ENCODE measurements around the gene C2CD4C. TPM values are rescaled to one million over a fixed set of nuclear protein-coding genes. Genes with fewer than 3 reads are reported as not detected.

The C2CD4C gene
- total RNA-seq, 4 donors from 2014 or later, result 0.21 to 2.7 (median 1.5) TPM

GRCh38 chr19:379796-380195, 29.2 kb downstream of the C2CD4C start:
- Histone ChIP-seq H3K4me3 (no peak overlapping the region), H3K9me3 (no peaks in the 10 kb centered on the region), H3K36me3 (no peaks in the 10 kb centered on the region), H3K27ac (no peak overlapping the region), H3K4me1 (no peaks in the 10 kb centered on the region), H3K27me3 (peaks cover 0 to 33% of the 10 kb centered on the region in 2 donors)
- no peak for TF ChIP-seq CTCF (IDR thresholded peaks at IDR 0.05)
- no peak for TF ChIP-seq EP300 (IDR thresholded peaks at IDR 0.05)
- no peak for TF ChIP-seq POLR2A (IDR thresholded peaks at IDR 0.05)
- WGBS, 2 donors, result 92% methylated on average over 16 of the region's 16 CpGs
- DNase-seq (ENCODE audit: low spot score in 2 of 2), result no peak

DNA sequence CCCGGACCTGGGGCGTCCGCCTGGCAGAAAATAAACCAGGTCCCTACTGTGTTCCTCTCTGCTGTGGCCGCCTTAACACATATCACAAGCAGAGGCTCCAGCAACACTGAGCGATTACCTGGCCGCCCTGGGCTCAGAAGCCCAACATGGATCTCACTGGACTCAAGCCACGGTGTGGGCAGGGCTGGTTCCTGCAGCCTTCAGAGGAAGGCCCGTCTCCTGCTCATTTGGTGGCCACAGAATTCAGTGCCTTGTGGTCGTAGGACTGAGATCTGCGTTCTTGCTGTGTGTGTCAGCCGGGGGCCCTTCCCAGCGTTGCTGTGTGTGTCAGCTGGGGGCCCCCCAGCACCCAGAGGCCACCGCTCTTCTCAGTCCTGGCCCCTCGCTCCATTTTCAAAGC, 30.2 kb downstream of the C2CD4C start:
- H3K4me1 ChIP-seq, result no peaks in the 10 kb centered on the region
- H3K27me3 ChIP-seq, result peaks cover 0 to 34% of the 10 kb centered on the region in 2 donors
- no peaks in the 10 kb centered on the region for H3K9me3 ChIP-seq
- TF ChIP-seq CTCF (IDR thresholded peaks at IDR 0.05) (no peak), EP300 (IDR thresholded peaks at IDR 0.05) (no peak), POLR2A (IDR thresholded peaks at IDR 0.05) (no peak)
- no peak overlapping the region for H3K4me3 ChIP-seq
- no peaks in the 10 kb centered on the region for H3K36me3 ChIP-seq
- 80 to 84% methylated on average over 13 to 14 of the region's 14 CpGs for WGBS, 2 donors
- no peak overlapping the region for H3K27ac ChIP-seq
- DNase-seq (ENCODE audit: low spot score in 2 of 2), result no peak

GRCh38 chr19:377801-378581, 31.0 kb downstream of the C2CD4C start:
- Histone ChIP-seq H3K27ac (no peak overlapping the region), H3K27me3 (peaks cover 0 to 34% of the 10 kb centered on the region in 2 donors), H3K9me3 (no peaks in the 10 kb centered on the region), H3K4me3 (no peak overlapping the region), H3K4me1 (no peaks in the 10 kb centered on the region), H3K36me3 (no peaks in the 10 kb centered on the region)
- no peak for TF ChIP-seq POLR2A (IDR thresholded peaks at IDR 0.05)
- no peak for TF ChIP-seq CTCF (IDR thresholded peaks at IDR 0.05)
- TF ChIP-seq EP300 (IDR thresholded peaks at IDR 0.05), result no peak
- no peak for DNase-seq (ENCODE audit: low spot score in 2 of 2)
- WGBS, 2 donors, result 56 to 65% methylated on average over 35 to 38 of the region's 38 CpGs

- no peak overlapping the region for H3K27ac ChIP-seq
- H3K9me3 ChIP-seq, result no peaks in the 10 kb centered on the region
- H3K4me3 ChIP-seq, result no peak overlapping the region
- no peaks in the 10 kb centered on the region for H3K4me1 ChIP-seq
- no peaks in the 10 kb centered on the region for H3K36me3 ChIP-seq
- TF ChIP-seq CTCF (IDR thresholded peaks at IDR 0.05), result no peak
- TF ChIP-seq POLR2A (IDR thresholded peaks at IDR 0.05), result no peak
- TF ChIP-seq EP300 (IDR thresholded peaks at IDR 0.05), result no peak
- no peak for DNase-seq (ENCODE audit: low spot score in 2 of 2)
- 78 to 90% methylated on average over 7 to 8 of the region's 8 CpGs for WGBS, 2 donors
- peaks cover 0 to 39% of the 10 kb centered on the region in 2 donors for H3K27me3 ChIP-seq
Observed at GRCh38 chr19:376111-376470, 32.9 kb downstream of the C2CD4C start.

GRCh38 chr19:375395-376110, 33.4 kb downstream of the C2CD4C start:
- Histone ChIP-seq H3K27me3 (peaks cover 0 to 39% of the 10 kb centered on the region in 2 donors), H3K27ac (no peak overlapping the region), H3K4me1 (no peaks in the 10 kb centered on the region), H3K36me3 (no peaks in the 10 kb centered on the region), H3K9me3 (no peaks in the 10 kb centered on the region), H3K4me3 (no peak overlapping the region)
- DNase-seq (ENCODE audit: low spot score in 2 of 2), result no peak
- WGBS, 2 donors, result 78% methylated on average over 35 to 43 of the region's 43 CpGs
- TF ChIP-seq EP300 (IDR thresholded peaks at IDR 0.05) (no peak), CTCF (IDR thresholded peaks at IDR 0.05) (no peak)

All from tibial nerve (tissue), 4 donors.